Measurements from ENCODE around the gene JAKMIP2. TPM values are rescaled to one million over a fixed set of nuclear protein-coding genes. Genes with fewer than 3 reads are reported as not detected.

JAKMIP2 gene
- total RNA-seq, 1 experiment from 2014 or later = 6.4 TPM

- H3K9me3 ChIP-seq (ENCODE audit: control insufficient read depth, low read depth, low read length) = no peaks in the 10 kb centered on the region
- H3K56ac ChIP-seq (ENCODE audit: insufficient read length, low read depth, low read length) = no peak overlapping the region
- H2BK15ac ChIP-seq (ENCODE audit: low read depth, low read length) = no peak overlapping the region
- H2AFZ ChIP-seq (ENCODE audit: low read length) = no peak overlapping the region
- H4K20me1 ChIP-seq (ENCODE audit: control insufficient read depth, insufficient read depth, insufficient read length) = no peaks in the 10 kb centered on the region
- H3T11ph ChIP-seq (ENCODE audit: low read length) = no peak overlapping the region
- no peak for DNase-seq
- no peak overlapping the region for H3K4me2 ChIP-seq (ENCODE audit: insufficient read depth, insufficient read length, low read length)
- no peak overlapping the region for H2BK120ac ChIP-seq (ENCODE audit: low read depth, low read length, poor library complexity, severe bottlenecking)
- TF ChIP-seq CTCF (conservative IDR thresholded peaks at IDR 0.05) = no peak
- no peak overlapping the region for H2BK5ac ChIP-seq (ENCODE audit: insufficient read length, low read length)
- Mint-ChIP-seq H3K4me3 (no peak overlapping the region), H3K27me3 (ENCODE audit: low read depth) (peaks cover 2% of the 10 kb centered on the region; the same call in 1 of the 2 replicates), H3K27ac (no peak overlapping the region), H3K9me3 (no peaks in the 10 kb centered on the region), H3K4me1 (peaks cover 3 to 7% of the 10 kb centered on the region in 2 experiments; a peak in 1 of 4 replicates), H3K36me3 (ENCODE audit: insufficient read depth in 1 of 3, low read depth in 3 of 3) (no peaks in the 10 kb centered on the region)
- no peak overlapping the region for H4K5ac ChIP-seq (ENCODE audit: insufficient read length, low read depth, low read length)
- no peaks in the 10 kb centered on the region for H3K23me2 ChIP-seq (ENCODE audit: insufficient read length, low read depth, low read length, poor library complexity, severe bottlenecking)
- no CpG with 5 or more reads among the region's 6 CpGs for WGBS (ENCODE audit: extremely low coverage, insufficient read length, low lambda C conversion rate)
- H3K23ac ChIP-seq (ENCODE audit: insufficient read length, low read depth, low read length) = no peak overlapping the region
- no peaks in the 10 kb centered on the region for H3K79me1 ChIP-seq (ENCODE audit: insufficient read depth, low read depth, low read length, poor library complexity, severe bottlenecking)
- no peak overlapping the region for H4K8ac ChIP-seq (replicated peaks; ENCODE audit: insufficient read length, low read depth, low read length)
- H3K27me3 ChIP-seq (ENCODE audit: insufficient read depth, low read length) = no peaks in the 10 kb centered on the region
- H2AK5ac ChIP-seq (ENCODE audit: insufficient read length, low read length) = no peak overlapping the region
- H2BK12ac ChIP-seq (ENCODE audit: insufficient read length, low read depth, low read length) = no peak overlapping the region
- no peak overlapping the region for H3K4ac ChIP-seq (ENCODE audit: low read depth, low read length)
- no peak overlapping the region for H3K18ac ChIP-seq (ENCODE audit: insufficient read length, low read depth, low read length)
- no peak overlapping the region for H2BK20ac ChIP-seq (ENCODE audit: low read depth, low read length, poor library complexity, severe bottlenecking)
- no peak overlapping the region for H4K91ac ChIP-seq (ENCODE audit: insufficient read length, low read depth, low read length)
- peaks cover 3% of the 10 kb centered on the region for H3K4me1 ChIP-seq (ENCODE audit: insufficient read depth, low read length)
- no peak overlapping the region for H3K9ac ChIP-seq (ENCODE audit: extremely low read depth, insufficient read length, low read length)
- H3K27ac ChIP-seq (ENCODE audit: insufficient read length, low read depth, low read length) = no peak overlapping the region
- H3K79me2 ChIP-seq (ENCODE audit: insufficient read depth, low read length) = no peaks in the 10 kb centered on the region
- H3K14ac ChIP-seq (ENCODE audit: insufficient read depth, low read length) = no peak overlapping the region
Observed at GRCh38 chr5:147805030-147805454, 22.5 kb upstream of the JAKMIP2 start.
